ENCODE results near the gene SNTG2.

GRCh38 chr2:1363367-1363766 is 412.7 kb downstream of the SNTG2 start:
- TF ChIP-seq CTCF (IDR thresholded peaks at IDR 0.05) = no peak
- TF ChIP-seq POLR2AphosphoS5 (IDR thresholded peaks at IDR 0.05; ENCODE audit: insufficient read depth in 1 of 2, low read depth in 1 of 2) = no peak
- TF ChIP-seq POLR2A (IDR thresholded peaks at IDR 0.05) = no peak
